ENCODE measurements around the gene TMTC2.

DNA sequence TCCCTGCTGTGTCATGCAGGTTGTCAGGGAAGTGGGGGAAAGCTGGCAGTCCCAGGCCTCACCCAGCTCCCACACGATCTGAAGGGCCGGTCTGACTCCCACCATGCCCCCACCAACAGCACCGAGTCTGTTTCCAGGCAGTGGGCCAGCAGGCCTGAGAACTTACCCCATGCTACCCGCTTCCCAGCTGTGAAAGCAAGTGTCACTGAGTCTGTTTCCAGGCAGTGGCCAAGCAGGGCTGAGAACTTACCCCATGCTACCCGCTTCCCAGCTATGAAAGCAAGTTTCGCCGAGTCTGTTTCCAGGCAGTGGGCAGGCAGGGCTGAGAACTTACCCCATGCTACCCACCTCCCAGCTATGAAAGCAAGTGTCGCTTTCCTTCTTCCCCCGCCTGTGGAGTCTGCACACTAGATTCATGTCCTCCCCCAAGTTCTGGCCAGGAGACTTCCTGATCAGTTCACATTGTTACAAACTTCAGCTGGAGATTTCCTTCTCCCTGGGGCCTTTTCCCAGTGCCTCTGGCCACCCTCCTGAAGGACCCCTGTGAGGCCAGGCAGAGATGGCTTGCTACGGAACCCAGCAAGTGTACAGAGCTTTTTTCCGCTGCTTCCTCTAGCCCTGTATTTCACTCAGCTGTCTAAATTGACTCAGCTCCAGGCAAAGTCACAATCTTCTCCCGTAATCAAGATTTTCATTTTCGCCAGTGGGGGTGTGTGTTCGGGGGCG, 435.4 kb downstream of the TMTC2 start:
- TF ChIP-seq POLR2A (IDR thresholded peaks at IDR 0.05) (no peak), CTCF (IDR thresholded peaks at IDR 0.05) (no peak)

Measured in tibial nerve (tissue), 3 donors.